GM12878 (cell line): ENCODE results near the gene SUSD1. TPM values are rescaled to one million over a fixed set of nuclear protein-coding genes. Genes with fewer than 3 reads are reported as not detected.

Source experiments
- ATAC-seq: fragments of 200-7000 bp; cut with Tn5 transposase; 3 replicates; pipeline ENCODE4 v1.9.1; 2020; ENCODE audit warnings: mild to moderate bottlenecking, moderate library complexity
- BruUV-seq: library from RNA; stranded (reverse); fragments of 400-500 nt; replicated peaks from 2 replicates; lab custom pipeline; 2021; lab: Mats Ljungman, UMichigan
- CTCF ChIA-PET: fragments of 300-600 bp; sonication (Branson Sonifier 250); formaldehyde crosslinking; extraction: SDS; loops from one replicate; lab custom pipeline; 2021; ENCODE audit warnings: inconsistent platforms; lab: Yijun Ruan, JAX
- POLR2A ChIA-PET: fragments of 350-600 bp; formaldehyde crosslinking; extraction: SDS; loops from one replicate; lab custom pipeline; 2021; ENCODE audit warnings: inconsistent platforms; lab: Charles Lee
- RAD21 ChIA-PET: fragments of 300-600 bp; sonication (Branson Sonifier 250); formaldehyde crosslinking; loops from one replicate; lab custom pipeline; 2023; ENCODE audit warnings: antibody characterized with exemption; ENCODE audit not compliant: unreplicated experiment; lab: Charles Lee
- SMC1A ChIA-PET: fragments of 300-600 bp; sonication (Branson Sonifier 250); formaldehyde crosslinking; loops from one replicate; lab custom pipeline; 2023; ENCODE audit not compliant: unreplicated experiment, uncharacterized antibody; lab: Charles Lee
- DNase-seq: peaks from one replicate; pipeline ENCODE4 v3.0.0-alpha.2; 2011; ENCODE audit warnings: low read depth, low spot score
- FAIRE-seq: peaks from 3 replicates; lab custom pipeline; 2011; peaks lifted over from hg19 to GRCh38; lab: Jason Lieb, UNC
- H2AFZ ChIP-seq: 2 replicates; pipeline ENCODE4 v1.6.0; 2011; ENCODE audit warnings: low read depth, low read length, control low read depth; ENCODE audit not compliant: control insufficient read depth
- H3K27ac ChIP-seq: 2 replicates; pipeline ENCODE4 v1.5.1; 2011; ENCODE audit warnings: control low read depth; ENCODE audit not compliant: control insufficient read depth, insufficient read depth
- H3K27me3 ChIP-seq, 2 experiments: replicated peaks in 1 of 2; 2 replicates each; pipeline versions ENCODE4 v1.6.0 to v1.6.1; 2011; ENCODE audit warnings: low read length in 1 of 2; ENCODE audit not compliant: control insufficient read depth in 2 of 2, insufficient read depth in 2 of 2
- H3K36me3 ChIP-seq, 2 experiments: 2 replicates each; pipeline ENCODE4 v1.5.1; 2011; ENCODE audit warnings: low read length in 1 of 2; ENCODE audit not compliant: control insufficient read depth in 2 of 2, insufficient read depth in 2 of 2
- H3K4me1 ChIP-seq: 2 replicates; pipeline ENCODE4 v1.6.1; 2011; ENCODE audit warnings: mild to moderate bottlenecking, low read length, moderate library complexity, mixed read lengths; ENCODE audit not compliant: control insufficient read depth, insufficient read depth
- H3K4me2 ChIP-seq: 2 replicates; pipeline ENCODE4 v1.6.0; 2011; ENCODE audit warnings: control low read depth; ENCODE audit not compliant: control insufficient read depth, insufficient read depth
- H3K4me3 ChIP-seq: fragments of 200-600 bp; sonication (generic); 2 replicates; pipeline ENCODE4 v1.5.1; 2016
- H3K79me2 ChIP-seq: 2 replicates; pipeline ENCODE4 v1.6.0; 2011; ENCODE audit warnings: low read length; ENCODE audit not compliant: control insufficient read depth, insufficient read depth
- H3K9ac ChIP-seq: 2 replicates; pipeline ENCODE4 v1.8.0; 2011; ENCODE audit warnings: low read length, control low read depth, mixed read lengths; ENCODE audit not compliant: control insufficient read depth, insufficient read depth
- H3K9me3 ChIP-seq: replicated peaks from 3 replicates; pipeline ENCODE4 v1.5.1; 2011; ENCODE audit warnings: mild to moderate bottlenecking, low read length; ENCODE audit not compliant: control insufficient read depth, insufficient read depth
- H4K20me1 ChIP-seq: 2 replicates; pipeline ENCODE4 v1.6.0; 2011; ENCODE audit not compliant: control insufficient read depth, insufficient read depth
- BCLAF1 ChIP-seq: fragments of 450-650 bp; IDR thresholded peaks from 2 replicates; pipeline ENCODE4 v1.6.1; 2017; ENCODE audit warnings: antibody characterized with exemption, mild to moderate bottlenecking, moderate library complexity
- KLF5 ChIP-seq: fragments of 450-650 bp; IDR thresholded peaks from 2 replicates; pipeline ENCODE4 v1.6.1; 2014; ENCODE audit warnings: mild to moderate bottlenecking; ENCODE audit not compliant: partially characterized antibody
- MEF2B ChIP-seq: fragments of 450-650 bp; IDR thresholded peaks from 2 replicates; pipeline ENCODE4 v1.6.1; 2018; ENCODE audit warnings: mild to moderate bottlenecking, moderate library complexity; ENCODE audit not compliant: partially characterized antibody, poor library complexity, severe bottlenecking
- NKRF ChIP-seq: fragments of 450-650 bp; conservative IDR thresholded peaks from 2 replicates; pipeline ENCODE4 v1.6.1; 2017; ENCODE audit warnings: mild to moderate bottlenecking, moderate library complexity
- PKNOX1 ChIP-seq: fragments of 450-650 bp; IDR thresholded peaks from 2 replicates; pipeline ENCODE4 v1.6.1; 2016; ENCODE audit warnings: mild to moderate bottlenecking
- RUNX3 ChIP-seq: IDR thresholded peaks from 2 replicates; pipeline ENCODE4 v1.6.1; 2012; ENCODE audit warnings: low read length, inconsistent platforms
- SKIL ChIP-seq: fragments of 450-650 bp; IDR thresholded peaks from 2 replicates; pipeline ENCODE4 v1.6.1; 2017; ENCODE audit warnings: mild to moderate bottlenecking, low read depth, inconsistent platforms; ENCODE audit not compliant: poor library complexity, severe bottlenecking
- SUPT20H ChIP-seq: IDR thresholded peaks from 2 replicates; pipeline ENCODE4 v1.6.1; 2011; ENCODE audit warnings: low read depth, mild to moderate bottlenecking, low read length, moderate library complexity, borderline replicate concordance; ENCODE audit not compliant: control insufficient read depth
- TCF3 ChIP-seq: IDR thresholded peaks from 2 replicates; pipeline ENCODE4 v1.6.1; 2012; ENCODE audit warnings: low read depth, mild to moderate bottlenecking, low read length, borderline replicate concordance; ENCODE audit not compliant: insufficient read depth
- YBX1 ChIP-seq: fragments of 450-650 bp; IDR thresholded peaks from 2 replicates; pipeline ENCODE4 v1.6.1; 2016; ENCODE audit warnings: antibody characterized with exemption
- ZNF24 ChIP-seq: fragments of 450-650 bp; IDR thresholded peaks from 2 replicates; pipeline ENCODE4 v1.6.1; 2017; ENCODE audit warnings: antibody characterized with exemption, mild to moderate bottlenecking
- WGBS: methylation state at CpG from one replicate; pipeline ENCODE4 v1.1.6; 2016; ENCODE audit warnings: low lambda C conversion rate; ENCODE audit not compliant: insufficient replicate concordance, insufficient coverage; ENCODE audit errors: missing lambda C conversion rate; 5-methylcytosine and 5-hydroxymethylcytosine counted together
- in situ Hi-C: fragments of 300-500 bp; cut with MboI; formaldehyde crosslinking; loops from 9 replicates; pipeline ENCODE4 v1.14.3; 2018; ENCODE audit warnings: mixed read lengths
- intact Hi-C: fragments of 100-400 bp; cut with micrococcal nuclease; formaldehyde crosslinking; loops from one replicate; pipeline ENCODE4 v1.14.2; 2022; ENCODE audit not compliant: unreplicated experiment
- polyA plus RNA-seq, 11 experiments: library from polyadenylated mRNA; depleted of rRNA in 4 of 11; unstranded in 6 of 11; stranded (reverse) in 5 of 11; fragments of >200 nt; fragmentation: Nextera tagmentation in 4 of 11; fragmentation: Illumina TruSeq in 1 of 11; extraction: Ambion mirVana in 4 of 11; extraction: Trizol in 1 of 11; gene quantifications; 1 replicate in 1 of 11; 2 replicates in 10 of 11; pipeline versions ENCODE4 v1.2.1 to v1.2.3, GENCODE V29; 2011 to 2016; ENCODE audit warnings: inconsistent platforms in 2 of 11, missing spikeins in 2 of 11, low read depth in 1 of 11
- total RNA-seq, 4 experiments: library from RNA; depleted of rRNA in 3 of 4; stranded (reverse); fragments of >200 nt in 3 of 4; fragmentation: Illumina TruSeq in 1 of 4; extraction: Trizol in 1 of 4; gene quantifications; 2 replicates each; pipeline versions ENCODE4 v1.2.1 to v1.2.3, GENCODE V29; 2013 to 2021

The SUSD1 gene
- total and polyA plus RNA-seq, 10 of the 15 experiments (the other 5 are each of a cell fraction or from before 2014, with no cell fraction given), result 6.7 to 20.8 (median 13.2) TPM

GRCh38 chr9:112174222-112174964, 704 bp downstream of the SUSD1 start:
- FAIRE-seq, result peak; percentile 44
- H3K9me3 ChIP-seq, result no peaks in the 10 kb centered on the region
- no peaks in the 10 kb centered on the region for H3K79me2 ChIP-seq
- SMC1A ChIA-PET, result interaction anchor here (0.6 to 0.8 kb wide), 2 partner anchors 11 to 205 kb away, joined by 3 read pairs; no protein-coding TSS in a partner anchor
- peak overlapping the region; percentile 67 for H3K4me3 ChIP-seq
- RAD21 ChIA-PET, result interaction anchor here (1.0 to 1.5 kb wide), 3 partner anchors 28 to 95 kb away, joined by 3 to 4 read pairs (median 3); no protein-coding TSS in a partner anchor
- H3K36me3 ChIP-seq, result no peaks in the 10 kb centered on the region
- H3K4me1 ChIP-seq, result peaks cover 6% of the 10 kb centered on the region
- peak; percentile 30 for DNase-seq
- peak overlapping the region; percentile 69 for H3K9ac ChIP-seq
- H3K27me3 ChIP-seq, result no peaks in the 10 kb centered on the region; a peak in 1 of 4 replicates
- in situ Hi-C loops (no loop called here), intact Hi-C loops (loop anchor here (5.0 kb wide), 1 partner anchor 158 kb away; the partner anchor contains the start of gene PTBP3)
- peak; percentile 93 for ATAC-seq
- H3K4me2 ChIP-seq, result peak overlapping the region; percentile 75
- peak overlapping the region; percentile 64 for H2AFZ ChIP-seq
- POLR2A ChIA-PET, result interaction anchor here (0.6 kb wide), 2 partner anchors 207 to 259 kb away, joined by 3 read pairs; no protein-coding TSS in a partner anchor
- H3K27ac ChIP-seq, result 0 out of 2 replicates have a peak overlapping the region, but pooled peaks have one; percentile 6
- no peaks in the 10 kb centered on the region for H4K20me1 ChIP-seq
- no TSS peak for BruUV-seq
- CTCF ChIA-PET, result no interaction called here
- 4% methylated on average over 30 of the region's 42 CpGs for WGBS
- TF ChIP-seq KLF5 (no peak), MEF2B (peak; percentile 37), TCF3 (no peak), BCLAF1 (no peak), ZNF24 (peak; percentile 94), SUPT20H (no peak), PKNOX1 (no peak), SKIL (no peak), NKRF (no peak), RUNX3 (peak; percentile 79), YBX1 (no peak)
